WTC11 (cell line): Measurements from ENCODE around the gene NDUFS7. TPM values are rescaled to one million over a fixed set of nuclear protein-coding genes. Genes with fewer than 3 reads are reported as not detected.
A peak's percentile ranks its signal among the peaks of the same experiment; 100 is the strongest.

Source experiments
- ATAC-seq: fragments of 200-7000 bp; cut with Tn5 transposase; 2 replicates; pipeline ENCODE4 v1.10.0; 2021; ENCODE audit warnings: mild to moderate bottlenecking, moderate library complexity
- CTCF ChIA-PET: fragments of 300-600 bp; sonication (Branson Sonifier 250); formaldehyde crosslinking; loops from one replicate; lab custom pipeline; 2021; ENCODE audit warnings: antibody characterized with exemption; lab: Charles Lee
- POLR2A ChIA-PET: fragments of 350-600 bp; sonication (Branson Sonifier 250); formaldehyde crosslinking; loops from one replicate; lab custom pipeline; 2021; ENCODE audit warnings: antibody characterized with exemption; lab: Charles Lee
- DNase-seq: peaks from one replicate; pipeline ENCODE4 v3.0.0; 2021; ENCODE audit warnings: low spot score
- H3K27ac Mint-ChIP-seq: 2 replicates; pipeline ENCODE4 v1.8.0; 2021; ENCODE audit warnings: mixed read lengths
- H3K27me3 Mint-ChIP-seq: 2 replicates; pipeline ENCODE4 v1.8.0; 2021; ENCODE audit warnings: low read depth, mild to moderate bottlenecking, moderate library complexity, mixed read lengths
- H3K36me3 Mint-ChIP-seq: 2 replicates; pipeline ENCODE4 v1.8.0; 2021; ENCODE audit warnings: mixed read lengths
- H3K4me1 Mint-ChIP-seq: 2 replicates; pipeline ENCODE4 v1.8.0; 2022; ENCODE audit warnings: mixed read lengths
- H3K4me3 Mint-ChIP-seq: 2 replicates; pipeline ENCODE4 v1.8.0; 2021; ENCODE audit warnings: mild to moderate bottlenecking, moderate library complexity, mixed read lengths
- H3K9me3 Mint-ChIP-seq: 2 replicates; pipeline ENCODE4 v1.8.0; 2021; ENCODE audit warnings: mixed read lengths
- AR ChIP-seq: fragments of 250-450 bp; sonication (Bioruptor Pico); IDR thresholded peaks from 2 replicates; pipeline ENCODE4 v1.9.0; 2021; ENCODE audit warnings: mild to moderate bottlenecking
- ATF2 ChIP-seq: sonication (generic); formaldehyde crosslinking; IDR thresholded peaks from 2 replicates; pipeline ENCODE4 v1.8.1; 2022; ENCODE audit warnings: low read depth, missing genetic modification reagents, borderline replicate concordance
- ATF6 ChIP-seq: sonication (generic); formaldehyde crosslinking; IDR thresholded peaks from 2 replicates; pipeline ENCODE4 v1.8.1; 2023; ENCODE audit warnings: mild to moderate bottlenecking, missing genetic modification reagents
- E2F4 ChIP-seq: sonication (generic); formaldehyde crosslinking; IDR thresholded peaks from 2 replicates; pipeline ENCODE4 v1.8.1; 2022; ENCODE audit warnings: low read depth, mild to moderate bottlenecking, moderate library complexity, missing genetic modification reagents, borderline replicate concordance
- ERG ChIP-seq: fragments of 250-450 bp; sonication (Bioruptor Pico); IDR thresholded peaks from 2 replicates; pipeline ENCODE4 v1.8.0; 2021; ENCODE audit warnings: mild to moderate bottlenecking
- ETV6 ChIP-seq: sonication (generic); formaldehyde crosslinking; IDR thresholded peaks from 2 replicates; pipeline ENCODE4 v1.8.1; 2022; ENCODE audit warnings: mild to moderate bottlenecking, missing genetic modification reagents
- FOXJ3 ChIP-seq: sonication (generic); formaldehyde crosslinking; IDR thresholded peaks from 2 replicates; pipeline ENCODE4 v1.9.0; 2021; ENCODE audit warnings: missing genetic modification reagents, mild to moderate bottlenecking, borderline replicate concordance
- FOXP4 ChIP-seq: sonication (generic); formaldehyde crosslinking; IDR thresholded peaks from 2 replicates; pipeline ENCODE4 v1.8.0; 2022; ENCODE audit warnings: mild to moderate bottlenecking, missing genetic modification reagents
- GABPB1 ChIP-seq: sonication (generic); formaldehyde crosslinking; IDR thresholded peaks from 2 replicates; pipeline ENCODE4 v1.8.1; 2023; ENCODE audit warnings: mild to moderate bottlenecking, missing genetic modification reagents
- GRHL2 ChIP-seq: fragments of 250-450 bp; sonication (Bioruptor Pico); IDR thresholded peaks from 2 replicates; pipeline ENCODE4 v1.8.0; 2022; ENCODE audit warnings: mild to moderate bottlenecking, moderate library complexity; ENCODE audit not compliant: insufficient replicate concordance, severe bottlenecking
- MXD4 ChIP-seq: fragments of 250-450 bp; sonication (Bioruptor Pico); IDR thresholded peaks from 2 replicates; pipeline ENCODE4 v1.8.0; 2021; ENCODE audit warnings: mild to moderate bottlenecking, moderate library complexity, borderline replicate concordance
- NFATC4 ChIP-seq: fragments of 250-450 bp; sonication (Bioruptor Pico); IDR thresholded peaks from 2 replicates; pipeline ENCODE4 v1.9.0; 2021; ENCODE audit warnings: mild to moderate bottlenecking
- NR1H2 ChIP-seq: sonication (generic); formaldehyde crosslinking; IDR thresholded peaks from 2 replicates; pipeline ENCODE4 v1.9.0; 2021; ENCODE audit warnings: mild to moderate bottlenecking, moderate library complexity, missing genetic modification reagents
- STAT6 ChIP-seq: sonication (generic); formaldehyde crosslinking; conservative IDR thresholded peaks from 2 replicates; pipeline ENCODE4 v1.8.1; 2023; ENCODE audit warnings: mild to moderate bottlenecking, low read depth, missing genetic modification reagents, moderate library complexity
- TEAD1 ChIP-seq: sonication (generic); formaldehyde crosslinking; IDR thresholded peaks from 2 replicates; pipeline ENCODE4 v1.8.0; 2022; ENCODE audit warnings: mild to moderate bottlenecking, missing genetic modification reagents
- ZNF281 ChIP-seq: sonication (generic); formaldehyde crosslinking; IDR thresholded peaks from 2 replicates; pipeline ENCODE4 v1.8.0; 2023; ENCODE audit warnings: mild to moderate bottlenecking, missing genetic modification reagents
- ZNF512 ChIP-seq: sonication (generic); formaldehyde crosslinking; IDR thresholded peaks from 2 replicates; pipeline ENCODE4 v1.8.1; 2022; ENCODE audit warnings: missing genetic modification reagents, borderline replicate concordance
- total RNA-seq: library from RNA; stranded (reverse); gene quantifications from 3 replicates; pipeline ENCODE4 v1.2.3, GENCODE V29; 2021

NDUFS7 gene
- total RNA-seq, 1 experiment from 2014 or later, result 136 TPM

- CTCF ChIA-PET, result interaction anchor here (1.4 kb wide), 1 partner anchor 27 kb away, joined by 3 read pairs; no protein-coding TSS in a partner anchor
- no peak overlapping the region for H3K4me3 Mint-ChIP-seq
- TF ChIP-seq NFATC4 (no peak), MXD4 (CRISPR knock-in tag) (no peak), FOXJ3 (CRISPR knock-in tag) (no peak), AR (no peak), ZNF281 (CRISPR knock-in tag) (no peak), GABPB1 (no peak), E2F4 (CRISPR knock-in tag) (no peak), ETV6 (no peak), ZNF512 (no peak), GRHL2 (CRISPR knock-in tag) (no peak), ATF6 (no peak), STAT6 (no peak), ERG (CRISPR knock-in tag) (no peak), NR1H2 (CRISPR knock-in tag) (no peak), TEAD1 (no peak), FOXP4 (no peak), ATF2 (CRISPR knock-in tag) (no peak)
- no peaks in the 10 kb centered on the region for H3K9me3 Mint-ChIP-seq
- ATAC-seq (no peak), DNase-seq (no peak)
- H3K27ac Mint-ChIP-seq, result peak overlapping the region; percentile 75
- peaks cover 45% of the 10 kb centered on the region for H3K4me1 Mint-ChIP-seq
- H3K36me3 Mint-ChIP-seq, result peaks cover 49% of the 10 kb centered on the region
- H3K27me3 Mint-ChIP-seq, result no peaks in the 10 kb centered on the region
- POLR2A ChIA-PET, result no interaction called here
These were observed 34.2 kb downstream of the NDUFS7 start for GRCh38 chr19:1417681-1418495.
